Skeletal muscle cell (primary cell): ENCODE measurements around the gene PPP1R12B.
A peak's percentile ranks its signal among the peaks of the same experiment; 100 is the strongest.
"Not testable (repeated sequence)": the region's sequence is repeated elsewhere in the genome, so short reads cannot be mapped to it uniquely, and the experiment has no call there.

ENCODE experiments used
- DNase-seq: peaks from one replicate; pipeline ENCODE4 v3.0.0-alpha.2; 2010; ENCODE audit warnings: low read depth
- H3K4me3 ChIP-seq: 2 replicates; pipeline ENCODE4 v1.5.1; 2011; ENCODE audit warnings: low read depth, mild to moderate bottlenecking, control low read depth, low read length, moderate library complexity

Gene PPP1R12B

GRCh38 chr1:202395831-202396230 lies 47.3 kb downstream of the PPP1R12B start:
- H3K4me3 ChIP-seq, DNase-seq: not testable (repeated sequence)

- DNase-seq = no peak
Observed at GRCh38 chr1:202397256-202397655, 48.8 kb downstream of the PPP1R12B start.

DNA sequence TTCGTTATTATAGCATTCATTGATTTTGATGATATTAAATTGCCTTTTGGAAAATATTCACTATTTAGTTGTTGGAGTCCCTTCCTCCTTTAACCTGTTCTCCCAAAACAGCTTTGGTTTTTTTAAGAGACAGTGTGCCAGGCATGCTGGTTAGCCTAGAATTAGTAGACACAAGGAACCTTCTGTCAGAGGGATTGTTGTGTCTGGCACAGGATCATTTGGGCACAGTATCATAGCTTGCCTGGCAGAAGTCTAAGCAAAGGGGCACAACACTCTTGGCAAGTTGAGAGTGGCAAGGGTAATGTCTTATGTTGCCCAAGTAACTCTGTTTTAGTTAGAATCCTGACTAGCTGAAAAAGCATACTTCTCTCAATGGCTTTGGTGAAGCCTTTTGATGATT lies 49.9 kb downstream of the PPP1R12B start:
- H3K4me3 ChIP-seq, DNase-seq: not testable (repeated sequence)

More at GRCh38 chr1:202397256-202397655, 48.8 kb downstream of the PPP1R12B start:
- H3K4me3 ChIP-seq = no peak overlapping the region

- DNase-seq, H3K4me3 ChIP-seq: not testable (repeated sequence)
Observed at GRCh38 chr1:202401771-202402170, 53.3 kb downstream of the PPP1R12B start.

- H3K4me3 ChIP-seq, DNase-seq: not testable (repeated sequence)
Observed at GRCh38 chr1:202403381-202403780, 54.9 kb downstream of the PPP1R12B start.

- DNase-seq = no peak
- no peak overlapping the region for H3K4me3 ChIP-seq
Observed at GRCh38 chr1:202405928-202406327, 57.4 kb downstream of the PPP1R12B start.

DNA sequence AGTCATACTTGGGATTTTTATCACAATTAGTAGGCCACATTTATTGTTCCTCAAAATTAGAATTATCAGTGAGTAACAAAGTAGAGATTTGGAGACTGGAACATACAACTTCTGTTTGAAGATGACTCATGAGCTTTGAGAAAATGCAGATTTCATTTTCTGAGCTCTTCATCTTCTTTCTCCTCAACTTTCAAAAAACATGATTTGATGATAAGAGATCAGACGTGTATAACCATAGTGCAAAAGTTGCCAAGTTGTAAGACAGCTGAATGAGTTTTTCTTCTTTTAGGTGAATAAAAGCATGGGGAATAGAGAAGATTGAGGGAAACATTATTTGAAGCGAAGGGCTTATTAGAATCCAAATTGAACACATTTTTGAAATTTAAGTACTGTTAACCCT lies 58.4 kb downstream of the PPP1R12B start:
- not testable (repeated sequence) for H3K4me3 ChIP-seq, DNase-seq

DNA sequence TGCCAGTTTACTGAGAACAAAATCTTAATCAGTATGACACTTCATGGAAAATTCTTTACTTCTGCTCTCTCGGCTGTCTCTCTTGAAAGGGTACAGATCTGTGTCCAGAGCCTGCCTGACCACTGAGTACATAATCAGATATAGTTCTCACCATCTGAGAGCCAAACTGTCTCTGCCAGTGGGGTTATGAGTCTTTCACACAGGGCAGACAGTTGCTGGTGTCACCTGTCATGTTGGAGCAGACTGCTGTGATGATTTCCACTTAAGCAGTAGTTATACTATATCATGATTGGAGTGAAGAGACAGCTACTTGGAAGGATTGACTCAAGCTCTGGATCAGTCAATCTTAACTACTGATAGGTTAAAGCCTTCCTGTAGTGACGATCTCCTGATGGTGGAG lies 58.9 kb downstream of the PPP1R12B start:
- not testable (repeated sequence) for H3K4me3 ChIP-seq, DNase-seq

- DNase-seq, H3K4me3 ChIP-seq: not testable (repeated sequence)
Observed at GRCh38 chr1:202410251-202410650, 61.8 kb downstream of the PPP1R12B start.

GRCh38 chr1:202410854-202411357 lies 62.4 kb downstream of the PPP1R12B start:
- DNase-seq = peak; percentile 41
- H3K4me3 ChIP-seq = not testable (repeated sequence)

DNA sequence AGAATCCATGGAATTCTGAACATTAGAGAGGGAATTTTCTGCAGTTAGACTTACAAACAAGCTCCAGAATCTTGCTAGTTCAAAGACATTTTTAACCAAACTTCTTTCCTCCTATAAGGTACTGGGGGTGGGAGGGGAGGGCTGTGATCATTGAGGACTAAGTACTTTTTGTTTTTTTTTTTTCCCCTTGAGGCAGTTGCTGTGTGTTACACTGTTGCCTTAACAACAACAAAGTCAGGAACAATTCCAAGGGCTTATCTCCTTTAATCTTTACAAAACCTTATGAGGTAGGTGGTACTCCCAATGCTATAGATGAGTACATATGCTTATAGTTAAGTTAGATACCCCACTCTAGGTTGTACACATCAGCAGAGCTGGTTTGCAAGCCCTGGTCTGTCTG lies 62.9 kb downstream of the PPP1R12B start:
- H3K4me3 ChIP-seq = no peak overlapping the region
- no peak for DNase-seq

- DNase-seq, H3K4me3 ChIP-seq: not testable (repeated sequence)
Observed at GRCh38 chr1:202412421-202412820, 63.9 kb downstream of the PPP1R12B start.

- H3K4me3 ChIP-seq = no peak overlapping the region
- no peak for DNase-seq
Observed at GRCh38 chr1:202416641-202417040, 68.1 kb downstream of the PPP1R12B start.

- DNase-seq = not testable (repeated sequence)
Observed at GRCh38 chr1:202417141-202417540, 68.6 kb downstream of the PPP1R12B start.

DNA sequence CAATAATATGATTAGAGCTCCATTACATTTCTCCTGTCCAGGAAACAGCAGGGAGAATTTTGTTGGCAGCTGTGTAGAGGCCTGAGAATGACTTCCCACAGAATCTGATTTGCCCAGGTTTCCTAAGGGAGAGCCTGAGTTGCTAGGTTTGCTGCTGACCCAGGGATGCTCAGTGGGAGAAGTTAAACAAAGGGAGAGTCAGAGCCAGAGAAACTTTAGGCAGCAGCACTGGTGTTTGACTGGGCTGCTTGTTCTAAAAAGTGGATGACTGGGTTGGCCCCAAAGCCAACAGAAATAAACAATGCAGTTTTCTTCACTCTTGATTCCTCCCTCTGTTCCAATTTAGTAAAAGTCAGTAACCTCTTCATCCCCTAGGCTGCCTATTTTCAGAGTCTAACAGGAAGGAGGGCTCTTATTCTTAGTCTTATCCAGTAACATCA lies 69.3 kb downstream of the PPP1R12B start:
- not testable (repeated sequence) for DNase-seq, H3K4me3 ChIP-seq

More at GRCh38 chr1:202417141-202417540, 68.6 kb downstream of the PPP1R12B start:
- not testable (repeated sequence) for H3K4me3 ChIP-seq

- H3K4me3 ChIP-seq, DNase-seq: not testable (repeated sequence)
Observed at GRCh38 chr1:202419731-202420130, 71.2 kb downstream of the PPP1R12B start.

DNA sequence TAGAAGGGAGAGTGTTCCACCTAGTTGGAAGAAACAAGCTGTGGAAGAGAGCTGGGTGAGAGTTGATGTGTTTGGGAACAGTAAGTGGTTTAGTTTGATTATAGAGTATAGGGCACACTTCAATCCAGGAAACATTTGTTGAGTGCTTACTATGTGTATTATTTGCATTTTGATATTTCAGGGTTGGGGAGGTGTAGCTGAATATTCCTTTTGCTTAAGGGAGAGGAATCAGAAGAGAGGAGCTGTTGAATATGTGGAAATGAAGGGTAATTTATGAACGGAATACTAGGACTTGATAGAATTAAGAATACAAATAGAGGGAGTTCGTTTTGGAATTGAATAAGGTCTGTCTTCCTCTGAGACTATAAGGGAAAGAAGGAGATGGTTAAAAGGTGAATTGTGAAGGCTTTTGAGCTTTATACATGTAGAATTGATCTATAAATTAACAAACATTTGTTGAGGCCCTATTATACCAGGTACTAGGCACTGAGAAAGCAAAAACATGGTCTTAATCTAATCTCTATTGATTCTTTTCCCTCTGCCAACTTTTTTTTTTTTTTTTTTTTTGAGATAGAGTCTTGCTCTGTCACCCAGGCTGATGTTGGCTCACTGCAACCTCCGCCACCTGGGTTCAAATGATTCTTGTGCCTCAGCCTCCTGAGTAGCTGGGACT lies 72.1 kb downstream of the PPP1R12B start:
- not testable (repeated sequence) for H3K4me3 ChIP-seq, DNase-seq

GRCh38 chr1:202422709-202423108 lies 74.2 kb downstream of the PPP1R12B start:
- not testable (repeated sequence) for H3K4me3 ChIP-seq, DNase-seq

- not testable (repeated sequence) for DNase-seq, H3K4me3 ChIP-seq
Observed at GRCh38 chr1:202424260-202424659, 75.8 kb downstream of the PPP1R12B start.

GRCh38 chr1:202430111-202430510 lies 81.6 kb downstream of the PPP1R12B start:
- H3K4me3 ChIP-seq, DNase-seq: not testable (repeated sequence)

DNA sequence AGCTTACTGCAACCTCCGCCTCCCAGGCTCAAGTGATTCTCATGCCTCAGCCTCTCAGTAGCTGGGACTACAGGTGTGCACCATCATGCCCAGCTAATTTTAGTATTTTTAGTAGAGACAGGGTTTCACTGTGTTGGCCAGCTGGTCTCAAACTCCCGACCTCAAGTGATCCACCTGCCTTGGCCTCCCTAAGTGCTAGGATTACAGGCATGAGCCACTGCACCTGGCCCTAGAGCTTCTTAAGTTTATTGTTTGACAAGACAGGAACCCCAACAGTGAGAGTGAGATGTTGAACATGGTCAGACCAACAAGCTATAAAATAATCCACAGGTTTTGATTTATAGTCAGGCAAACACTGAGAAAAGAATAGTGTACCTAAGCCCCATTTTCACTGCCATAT lies 83.8 kb downstream of the PPP1R12B start:
- DNase-seq, H3K4me3 ChIP-seq: not testable (repeated sequence)
